Heart left ventricle (tissue), 13 donors: ENCODE measurements around the gene DAAM1.

Experiments
- CTCF ChIP-seq, 12 donors: fragments of 200-600 bp; sonication (generic) in 4 of 12; IDR thresholded peaks; one replicate each; pipeline versions ENCODE4 v1.5.0 to v1.8.0; 2018 to 2022; ENCODE audit warnings: antibody characterized with exemption in 12 of 12, mild to moderate bottlenecking in 5 of 12
- POLR2A ChIP-seq, 2 donors: fragments of 450-650 bp; IDR thresholded peaks; one replicate each; pipeline ENCODE4 v1.6.1; 2017; ENCODE audit warnings: antibody characterized with exemption in 2 of 2, mild to moderate bottlenecking in 2 of 2, moderate library complexity in 2 of 2
- donor health status: ischemic (EF 13 %, LVEDD 7.1; RV severe dilation, severe dysfunction).
- donor health status: DM: no; HTN: yes; CAD: no.
- donor health status: DM: no; HTN: no; CAD: no.
- donor health status: ischemic (EF 25% LVEDD 6.9; RV normal size, moderate dysfunction).
- donor health status: ischemic (EF 25% LVEDD 5.7; RV mildly dilated, moderate dysfunction).
- donor health status: ischemic (EF 35%, LVEDD 5.7; RV mildly dilated, moderate dysfunction).
- donor health status: nonischemic (EF 11% LVEDD 7.7; RV severe dilation, severe dysfunction).
- donor health status: DM: yes; HTN: yes; CAD: no.
- donor health status: PGD.
- donor health status: ischemic (EF 29% LVEDD 5.4; RV normal size, mild dysfunction).
- donor health status: nonischemic (EF 23%, LVEDD 6.1; RV moderate dilation, normal function).

- TF ChIP-seq CTCF (IDR thresholded peaks at IDR 0.05) (no peak), POLR2A (IDR thresholded peaks at IDR 0.05) (no peak)
Measured at GRCh38 chr14:59202031-59202430, 13.6 kb downstream of the DAAM1 start.
